K562 (cell line): ENCODE data around the gene PPP1R14C. TPM values are rescaled to one million over a fixed set of nuclear protein-coding genes. Genes with fewer than 3 reads are reported as not detected.
A peak's percentile ranks its signal among the peaks of the same experiment; 100 is the strongest.

Experiments used
- ATAC-seq: fragments of 200-7000 bp; cut with Tn5 transposase; 3 replicates; pipeline ENCODE4 v1.9.1; 2020; ENCODE audit warnings: moderate library complexity
- BruUV-seq: library from RNA; stranded (reverse); fragments of 400-500 nt; replicated peaks from 2 replicates; lab custom pipeline; 2021; lab: Mats Ljungman, UMichigan
- CTCF ChIA-PET: fragments of 300-600 bp; formaldehyde crosslinking; extraction: SDS; loops from one replicate; lab custom pipeline; 2021; ENCODE audit warnings: low intra/inter-chr PET ratio; lab: Yijun Ruan, JAX
- POLR2A ChIA-PET: fragments of 300-600, 350-650 bp; sonication (Branson Sonifier 250); formaldehyde crosslinking; extraction: SDS; loops from one replicate; lab custom pipeline; 2021; ENCODE audit warnings: antibody characterized with exemption, inconsistent platforms; lab: Yijun Ruan, JAX
- DNase-seq, 4 experiments: peaks; one replicate each; pipeline versions ENCODE4 v3.0.0 to v3.0.0-alpha.2; 2011 to 2018; ENCODE audit warnings: low spot score in 3 of 4, mixed read lengths in 3 of 4; ENCODE audit errors: extremely low read depth in 1 of 4
- FAIRE-seq: peaks from 2 replicates; lab custom pipeline; 2011; peaks lifted over from hg19 to GRCh38; lab: Jason Lieb, UNC
- H2AFZ ChIP-seq: 2 replicates; pipeline ENCODE4 v1.6.0; 2011; ENCODE audit warnings: low read depth, low read length, control low read depth, inconsistent platforms
- H3K27ac ChIP-seq: fragments of 200-600 bp; 3 replicates; pipeline ENCODE4 v1.8.0; 2011; ENCODE audit warnings: low read depth, mild to moderate bottlenecking, control low read depth, inconsistent platforms, low read length, moderate library complexity, mixed read lengths; ENCODE audit errors: extremely low read depth
- H3K27me3 ChIP-seq, 2 experiments: fragments of 300-600 bp in 1 of 2; 2 replicates in 1 of 2; 3 replicates in 1 of 2; pipeline versions ENCODE4 v1.6.0 to v1.8.0; 2011; ENCODE audit warnings: inconsistent platforms in 2 of 2, low read length in 2 of 2, mild to moderate bottlenecking in 1 of 2, mixed read lengths in 1 of 2, moderate library complexity in 1 of 2; ENCODE audit not compliant: control insufficient read depth in 2 of 2, insufficient read depth in 2 of 2
- H3K36me3 ChIP-seq: fragments of 300-600 bp; 3 replicates; pipeline ENCODE4 v1.8.0; 2011; ENCODE audit warnings: mild to moderate bottlenecking, low read length, inconsistent platforms; ENCODE audit not compliant: control insufficient read depth, insufficient read depth
- H3K4me1 ChIP-seq, 2 experiments: fragments of 200-600 bp in 1 of 2; replicated peaks in 1 of 2; 2 replicates in 1 of 2; 3 replicates in 1 of 2; pipeline versions ENCODE4 v1.5.1 to v1.8.0; 2011; ENCODE audit warnings: inconsistent platforms in 2 of 2, low read length in 2 of 2, mild to moderate bottlenecking in 1 of 2, mixed read lengths in 1 of 2, moderate library complexity in 1 of 2; ENCODE audit not compliant: control insufficient read depth in 2 of 2, insufficient read depth in 2 of 2
- H3K4me2 ChIP-seq: 2 replicates; pipeline ENCODE4 v1.6.1; 2011; ENCODE audit warnings: low read length, control low read depth, inconsistent platforms, mixed read lengths; ENCODE audit not compliant: insufficient read depth
- H3K4me3 ChIP-seq: fragments of 200-600 bp; sonication (generic), shearing (Covaris generic); 2 replicates; pipeline ENCODE4 v1.5.1; 2016; ENCODE audit warnings: control low read depth, inconsistent platforms
- H3K79me2 ChIP-seq: fragments of 200-600 bp; 3 replicates; pipeline ENCODE4 v1.8.0; 2011; ENCODE audit warnings: low read length, inconsistent platforms; ENCODE audit not compliant: control insufficient read depth, insufficient read depth
- H3K9ac ChIP-seq, 2 experiments: 2 replicates each; pipeline versions ENCODE4 v1.6.0 to v1.6.1; 2011; ENCODE audit warnings: low read depth in 2 of 2, low read length in 2 of 2, control low read depth in 1 of 2, inconsistent platforms in 1 of 2, mild to moderate bottlenecking in 1 of 2, mixed read lengths in 1 of 2; ENCODE audit not compliant: insufficient read depth in 1 of 2
- H3K9me1 ChIP-seq: one replicate; pipeline ENCODE4 v1.6.0; 2011; ENCODE audit warnings: inconsistent platforms, mild to moderate bottlenecking, low read length, moderate library complexity; ENCODE audit not compliant: control insufficient read depth, insufficient read depth
- H3K9me3 ChIP-seq: replicated peaks from 2 replicates; pipeline ENCODE4 v1.5.1; 2011; ENCODE audit warnings: low read depth, low read length, inconsistent platforms; ENCODE audit not compliant: control insufficient read depth, insufficient read depth
- H4K20me1 ChIP-seq: replicated peaks from 2 replicates; pipeline ENCODE4 v1.6.1; 2011; ENCODE audit warnings: low read length, inconsistent platforms, mixed read lengths; ENCODE audit not compliant: control insufficient read depth, insufficient read depth
- ATF1 ChIP-seq, 2 experiments: fragments of 450-650 bp in 1 of 2; IDR thresholded peaks; 2 replicates each; pipeline ENCODE4 v1.6.1; 2016; ENCODE audit warnings: missing compliant biosample characterization in 1 of 2, missing genetic modification characterization in 1 of 2
- FOSL1 ChIP-seq: fragments of 200-800 bp; sonication (Bioruptor generic); conservative IDR thresholded peaks from 2 replicates; pipeline ENCODE4 v1.6.1; 2016; ENCODE audit warnings: missing genetic modification characterization, missing compliant biosample characterization
- HMBOX1 ChIP-seq: sonication (generic); IDR thresholded peaks from 2 replicates; pipeline ENCODE4 v1.6.1; 2016
- WGBS: fragments of 100-300 bp; shearing (Covaris generic); methylation state at CpG from one replicate; pipeline ENCODE4 v1.1.6; 2016; ENCODE audit warnings: low coverage, mixed read lengths; ENCODE audit not compliant: insufficient coverage; ENCODE audit errors: missing lambda C conversion rate; 5-methylcytosine and 5-hydroxymethylcytosine counted together
- in situ Hi-C: fragments of 300-500 bp; cut with MboI; formaldehyde crosslinking; loops from 4 replicates; pipeline ENCODE4 v1.15.0; 2018; ENCODE audit warnings: inconsistent platforms, mixed read lengths
- intact Hi-C: fragments of 100-400 bp; cut with micrococcal nuclease; formaldehyde crosslinking; loops from 2 replicates; pipeline ENCODE4 v1.14.2; 2022
- polyA plus RNA-seq, 8 experiments: library from polyadenylated mRNA; depleted of rRNA in 4 of 8; stranded (reverse) in 5 of 8; unstranded in 3 of 8; fragments of >200 nt; fragmentation: Nextera tagmentation in 2 of 8; fragmentation: Illumina TruSeq in 1 of 8; extraction: Ambion mirVana in 2 of 8; extraction: Trizol in 1 of 8; gene quantifications; 2 replicates each; pipeline versions ENCODE4 v1.2.1 to v1.2.3, GENCODE V29; 2011 to 2014; ENCODE audit warnings: inconsistent platforms in 1 of 8, missing spikeins in 1 of 8
- total RNA-seq, 7 experiments: library from RNA; depleted of rRNA in 6 of 7; stranded (reverse); fragments of >200 nt in 6 of 7; fragmentation: Illumina TruSeq in 2 of 7; extraction: Trizol in 2 of 7; gene quantifications; 2 replicates each; pipeline versions ENCODE4 v1.2.1 to v1.2.3, GENCODE V29; 2011 to 2021; ENCODE audit warnings: low replicate concordance in 1 of 7

PPP1R14C gene
- total and polyA plus RNA-seq, 9 of the 15 experiments (the other 6 are each of a cell fraction or from before 2014, with no cell fraction given): 4.5 to 16.6 (median 11.9) TPM

GRCh38 chr6:150175586-150176151 lies 32.8 kb downstream of the PPP1R14C start:
- Histone ChIP-seq H3K27ac (no peak overlapping the region), H3K4me2 (no peak overlapping the region), H3K9me3 (no peaks in the 10 kb centered on the region)
- POLR2A ChIA-PET: interaction anchor here (1.2 kb wide), 1 partner anchor 10 kb away, joined by 4 read pairs; no protein-coding TSS in a partner anchor
- TF ChIP-seq HMBOX1: 0 out of 2 replicates have a peak, but pooled peaks have one; percentile 27
- TF ChIP-seq FOSL1 (tag): no peak
- TF ChIP-seq, all 486 proteins: peak for 1
- WGBS: 71% methylated on average over 4 of the region's 4 CpGs
- ATAC-seq (no peak), DNase-seq (no peak), FAIRE-seq (no peak)
- intact Hi-C loops: no loop called here
- H3K4me1 ChIP-seq: peaks cover 5 to 9% of the 10 kb centered on the region in 2 experiments; a peak in 4 of 5 replicates
- H2AFZ ChIP-seq: no peak overlapping the region
- H3K27me3 ChIP-seq: no peaks in the 10 kb centered on the region
- no peaks in the 10 kb centered on the region for H3K36me3 ChIP-seq
- H4K20me1 ChIP-seq: no peaks in the 10 kb centered on the region
- no peaks in the 10 kb centered on the region for H3K9me1 ChIP-seq
- H3K4me3 ChIP-seq: no peak overlapping the region
- no peaks in the 10 kb centered on the region for H3K79me2 ChIP-seq
- no peak overlapping the region for H3K9ac ChIP-seq
- CTCF ChIA-PET: no interaction called here
- no TSS peak for BruUV-seq
- in situ Hi-C loops: no loop called here

- FAIRE-seq (no peak), ATAC-seq (no peak)
- in situ Hi-C loops (no loop called here), intact Hi-C loops (no loop called here)
- Histone ChIP-seq H3K27ac (no peak overlapping the region), H3K4me2 (no peak overlapping the region), H3K4me3 (no peak overlapping the region), H3K36me3 (no peaks in the 10 kb centered on the region), H3K27me3 (no peaks in the 10 kb centered on the region), H3K79me2 (no peaks in the 10 kb centered on the region), H2AFZ (no peak overlapping the region), H3K9me3 (no peaks in the 10 kb centered on the region), H3K4me1 (peaks cover 7 to 9% of the 10 kb centered on the region in 2 experiments; a peak in 4 of 5 replicates), H4K20me1 (no peaks in the 10 kb centered on the region), H3K9me1 (no peaks in the 10 kb centered on the region), H3K9ac (no peak overlapping the region)
- no TSS peak for BruUV-seq
- CTCF ChIA-PET: no interaction called here
- 55% methylated on average over 8 of the region's 8 CpGs for WGBS
- TF ChIP-seq ATF1 (CRISPR knock-in tag; IDR thresholded peaks at IDR 0.05): no peak
- TF ChIP-seq ATF1 (tag; IDR thresholded peaks at IDR 0.05): no peak
- TF ChIP-seq, all 486 proteins: peak for 0
- no peak for DNase-seq
- POLR2A ChIA-PET: no interaction called here
These were observed 33.3 kb downstream of the PPP1R14C start for GRCh38 chr6:150176152-150176551.
